Heart left ventricle (tissue), 13 donors: ENCODE results near the gene ZNF397.

Source experiments
- CTCF ChIP-seq, 12 donors: fragments of 200-600 bp; sonication (generic) in 4 of 12; IDR thresholded peaks; one replicate each; pipeline versions ENCODE4 v1.5.0 to v1.8.0; 2018 to 2022; ENCODE audit warnings: antibody characterized with exemption in 12 of 12, mild to moderate bottlenecking in 5 of 12
- POLR2A ChIP-seq, 2 donors: fragments of 450-650 bp; IDR thresholded peaks; one replicate each; pipeline ENCODE4 v1.6.1; 2017; ENCODE audit warnings: antibody characterized with exemption in 2 of 2, mild to moderate bottlenecking in 2 of 2, moderate library complexity in 2 of 2
- donor health status: ischemic (EF 13 %, LVEDD 7.1; RV severe dilation, severe dysfunction).
- donor health status: DM: no; HTN: yes; CAD: no.
- donor health status: DM: no; HTN: no; CAD: no.
- donor health status: ischemic (EF 25% LVEDD 6.9; RV normal size, moderate dysfunction).
- donor health status: ischemic (EF 25% LVEDD 5.7; RV mildly dilated, moderate dysfunction).
- donor health status: ischemic (EF 35%, LVEDD 5.7; RV mildly dilated, moderate dysfunction).
- donor health status: nonischemic (EF 11% LVEDD 7.7; RV severe dilation, severe dysfunction).
- donor health status: DM: yes; HTN: yes; CAD: no.
- donor health status: PGD.
- donor health status: ischemic (EF 29% LVEDD 5.4; RV normal size, mild dysfunction).
- donor health status: nonischemic (EF 23%, LVEDD 6.1; RV moderate dilation, normal function).

- TF ChIP-seq CTCF (IDR thresholded peaks at IDR 0.05) = no peak
- no peak for TF ChIP-seq POLR2A (IDR thresholded peaks at IDR 0.05)
Observed at GRCh38 chr18:35203067-35203466, 37.8 kb upstream of the ZNF397 start.
